Panc1 (cell line): ENCODE measurements around the gene FBXL22. TPM values are rescaled to one million over a fixed set of nuclear protein-coding genes. Genes with fewer than 3 reads are reported as not detected.
A peak's percentile ranks its signal among the peaks of the same experiment; 100 is the strongest.

Source experiments
- ATAC-seq: fragments of 200-7000 bp; cut with Tn5 transposase; 2 replicates; pipeline ENCODE4 v1.9.1; 2020; ENCODE audit warnings: mild to moderate bottlenecking, moderate library complexity
- BruUV-seq: library from RNA; stranded (reverse); fragments of 400-500 nt; replicated peaks from 2 replicates; lab custom pipeline; 2021; lab: Mats Ljungman, UMichigan
- CTCF ChIA-PET: fragments of 300-600 bp; sonication (Branson Sonifier 250); formaldehyde crosslinking; loops from one replicate; lab custom pipeline; 2022; ENCODE audit warnings: antibody characterized with exemption; lab: Charles Lee
- POLR2A ChIA-PET: fragments of 300-600 bp; sonication (Branson Sonifier 250); formaldehyde crosslinking; loops from one replicate; lab custom pipeline; 2022; ENCODE audit warnings: antibody characterized with exemption; lab: Charles Lee
- DNase-seq: peaks from one replicate; pipeline ENCODE4 v3.0.0-alpha.2; 2010; ENCODE audit warnings: low read depth, low spot score
- H3K27ac ChIP-seq: 2 replicates; pipeline ENCODE4 v1.5.1; 2011; ENCODE audit warnings: mild to moderate bottlenecking, low read length, inconsistent platforms
- H3K27me3 ChIP-seq: fragments of 200-500 bp; sonication (Bioruptor generic); 2 replicates; pipeline ENCODE4 v1.6.0; 2014; ENCODE audit warnings: low read length, inconsistent platforms; ENCODE audit not compliant: control insufficient read depth, insufficient read depth
- H3K36me3 ChIP-seq: fragments of 200-500 bp; sonication (Bioruptor generic); 2 replicates; pipeline ENCODE4 v1.5.1; 2014; ENCODE audit warnings: inconsistent platforms, mild to moderate bottlenecking, low read length, moderate library complexity; ENCODE audit not compliant: control insufficient read depth, insufficient read depth
- H3K4me1 ChIP-seq: 2 replicates; pipeline ENCODE4 v1.5.1; 2011; ENCODE audit warnings: inconsistent platforms, mild to moderate bottlenecking, low read length, moderate library complexity; ENCODE audit not compliant: control insufficient read depth, insufficient read depth
- H3K4me3 ChIP-seq, 2 experiments: 2 replicates each; pipeline ENCODE4 v1.5.1; 2011 to 2012; ENCODE audit warnings: low read depth in 2 of 2, low read length in 2 of 2, mild to moderate bottlenecking in 2 of 2, inconsistent platforms in 1 of 2, moderate library complexity in 1 of 2
- H3K9me3 ChIP-seq: fragments of 200-500 bp; sonication (Bioruptor generic); 2 replicates; pipeline ENCODE4 v1.5.1; 2014; ENCODE audit warnings: low read depth, mild to moderate bottlenecking, inconsistent platforms, low read length, moderate library complexity; ENCODE audit not compliant: control insufficient read depth, insufficient read depth
- POLR2AphosphoS5 ChIP-seq: IDR thresholded peaks from 2 replicates; pipeline ENCODE4 v1.6.1; 2012; ENCODE audit warnings: mild to moderate bottlenecking, low read depth, low read length, moderate library complexity
- SIN3A ChIP-seq: IDR thresholded peaks from 2 replicates; pipeline ENCODE4 v1.6.1; 2012; ENCODE audit warnings: low read depth, mild to moderate bottlenecking, low read length, moderate library complexity, borderline replicate concordance; ENCODE audit not compliant: insufficient read depth
- TCF7L2 ChIP-seq: IDR thresholded peaks from 2 replicates; pipeline ENCODE4 v1.6.1; 2011; ENCODE audit warnings: mild to moderate bottlenecking, low read depth, low read length, inconsistent platforms
- in situ Hi-C: cut with HindIII; loops from 2 replicates; pipeline ENCODE4 v1.10.0; 2016; ENCODE audit warnings: low sequenced_read_pairs, low pct_unique_long_range_greater_than_20kb
- intact Hi-C: fragments of 100-400 bp; cut with micrococcal nuclease; formaldehyde crosslinking; loops from one replicate; pipeline ENCODE4 v1.10.0; 2022; ENCODE audit not compliant: unreplicated experiment
- total RNA-seq: library from RNA; stranded (reverse); gene quantifications from one replicate; pipeline ENCODE4 v1.2.1, GENCODE V29; 2021; ENCODE audit not compliant: unreplicated experiment
- TF ChIP-seq, protein P1 (sequence below), 2 experiments: IDR thresholded peaks; 2 replicates each; pipeline ENCODE4 v1.6.1; 2011 to 2012; ENCODE audit warnings: low read depth in 2 of 2, control low read depth in 1 of 2, low read length in 1 of 2, mild to moderate bottlenecking in 1 of 2, moderate library complexity in 1 of 2; ENCODE audit not compliant: insufficient read depth in 1 of 2
- TF ChIP-seq, protein P2 (sequence below): fragments of 450-650 bp; IDR thresholded peaks from 2 replicates; pipeline ENCODE4 v1.5.1; 2017; ENCODE audit warnings: mild to moderate bottlenecking

FBXL22 gene
- total RNA-seq, 1 experiment from 2014 or later = 0.54 TPM

DNA sequence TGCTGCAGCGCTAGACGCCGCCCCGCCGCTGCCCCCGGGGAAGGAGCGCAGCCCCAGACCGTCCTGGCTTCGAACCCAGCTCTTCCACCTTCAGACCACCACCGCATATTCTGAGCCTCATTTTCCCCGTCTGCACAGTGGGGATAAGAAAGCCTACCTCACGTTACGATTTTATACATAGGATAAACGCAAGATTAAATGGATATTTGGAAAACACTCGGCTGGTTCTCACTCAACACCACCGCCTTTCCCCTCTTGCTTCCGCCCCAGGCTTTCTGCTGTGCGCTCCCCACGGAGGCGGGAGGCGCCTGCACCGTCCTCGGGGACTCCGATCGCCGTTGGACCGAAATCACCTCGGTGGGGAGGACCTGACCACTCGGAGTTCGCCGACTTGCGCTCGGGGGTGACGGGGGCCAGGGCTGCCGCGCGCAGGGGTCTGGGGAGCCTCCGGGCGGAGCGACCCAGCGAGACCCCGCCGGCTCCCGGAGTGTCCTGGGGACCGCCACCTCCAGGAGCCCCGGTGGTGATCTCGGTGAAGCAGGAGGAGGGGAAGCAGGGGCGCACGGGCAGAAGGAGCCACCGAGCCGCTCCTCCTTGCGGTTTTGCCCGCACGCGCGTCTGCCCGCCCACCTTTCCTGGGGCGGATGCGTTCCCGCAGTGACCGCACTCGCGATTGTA lies 4.0 kb downstream of the FBXL22 start:
- BruUV-seq = no TSS peak
- Histone ChIP-seq H3K27me3 (no peaks in the 10 kb centered on the region), H3K4me1 (peaks cover 16% of the 10 kb centered on the region), H3K4me3 (peak overlapping the region; percentile 73 to 94), H3K36me3 (no peaks in the 10 kb centered on the region), H3K27ac (peak overlapping the region; percentile 86), H3K9me3 (no peaks in the 10 kb centered on the region)
- POLR2A ChIA-PET = interaction anchor here (0.7 kb wide), 1 partner anchor 9 kb away, joined by 3 read pairs; no protein-coding TSS in a partner anchor
- ATAC-seq = peak; percentile 19
- in situ Hi-C loops (no loop called here), intact Hi-C loops (no loop called here)
- CTCF ChIA-PET = interaction anchor here (0.9 kb wide), 1 partner anchor 134 kb away, joined by 5 read pairs; no protein-coding TSS in a partner anchor
- no peak for DNase-seq
- no peak for TF ChIP-seq SIN3A
- TF ChIP-seq, protein P1, sequence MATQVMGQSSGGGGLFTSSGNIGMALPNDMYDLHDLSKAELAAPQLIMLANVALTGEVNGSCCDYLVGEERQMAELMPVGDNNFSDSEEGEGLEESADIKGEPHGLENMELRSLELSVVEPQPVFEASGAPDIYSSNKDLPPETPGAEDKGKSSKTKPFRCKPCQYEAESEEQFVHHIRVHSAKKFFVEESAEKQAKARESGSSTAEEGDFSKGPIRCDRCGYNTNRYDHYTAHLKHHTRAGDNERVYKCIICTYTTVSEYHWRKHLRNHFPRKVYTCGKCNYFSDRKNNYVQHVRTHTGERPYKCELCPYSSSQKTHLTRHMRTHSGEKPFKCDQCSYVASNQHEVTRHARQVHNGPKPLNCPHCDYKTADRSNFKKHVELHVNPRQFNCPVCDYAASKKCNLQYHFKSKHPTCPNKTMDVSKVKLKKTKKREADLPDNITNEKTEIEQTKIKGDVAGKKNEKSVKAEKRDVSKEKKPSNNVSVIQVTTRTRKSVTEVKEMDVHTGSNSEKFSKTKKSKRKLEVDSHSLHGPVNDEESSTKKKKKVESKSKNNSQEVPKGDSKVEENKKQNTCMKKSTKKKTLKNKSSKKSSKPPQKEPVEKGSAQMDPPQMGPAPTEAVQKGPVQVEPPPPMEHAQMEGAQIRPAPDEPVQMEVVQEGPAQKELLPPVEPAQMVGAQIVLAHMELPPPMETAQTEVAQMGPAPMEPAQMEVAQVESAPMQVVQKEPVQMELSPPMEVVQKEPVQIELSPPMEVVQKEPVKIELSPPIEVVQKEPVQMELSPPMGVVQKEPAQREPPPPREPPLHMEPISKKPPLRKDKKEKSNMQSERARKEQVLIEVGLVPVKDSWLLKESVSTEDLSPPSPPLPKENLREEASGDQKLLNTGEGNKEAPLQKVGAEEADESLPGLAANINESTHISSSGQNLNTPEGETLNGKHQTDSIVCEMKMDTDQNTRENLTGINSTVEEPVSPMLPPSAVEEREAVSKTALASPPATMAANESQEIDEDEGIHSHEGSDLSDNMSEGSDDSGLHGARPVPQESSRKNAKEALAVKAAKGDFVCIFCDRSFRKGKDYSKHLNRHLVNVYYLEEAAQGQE (IDR thresholded peaks at IDR 0.05; ENCODE audit: insufficient read depth in 1 of 2, low read depth in 2 of 2, low read length in 1 of 2) = no peak

DNA sequence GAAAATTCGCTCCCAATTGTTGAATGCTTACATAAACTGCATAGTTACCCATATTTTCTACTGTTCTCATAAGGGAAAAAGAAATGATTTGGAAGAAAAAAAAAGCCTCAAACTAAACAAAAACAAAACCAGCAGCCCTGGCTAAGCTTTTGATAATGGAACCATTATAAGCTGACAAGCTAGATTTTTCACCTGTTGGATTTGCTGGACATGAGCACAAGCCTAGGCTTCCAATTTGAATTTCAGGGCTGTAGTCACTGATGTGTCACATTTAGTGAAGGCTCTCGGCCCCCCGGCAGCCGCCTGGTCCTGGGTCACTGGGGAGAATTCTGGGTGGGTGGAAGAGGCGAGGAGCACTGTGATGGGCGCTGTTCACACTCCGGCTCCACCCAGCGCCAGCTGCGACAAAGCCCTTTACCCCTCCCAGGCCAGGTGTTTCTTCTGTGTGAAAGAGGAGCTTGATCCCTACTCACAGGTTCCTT lies 4.6 kb downstream of the FBXL22 start:
- in situ Hi-C loops = no loop called here
- Histone ChIP-seq H3K36me3 (no peaks in the 10 kb centered on the region), H3K27ac (peak overlapping the region; percentile 86), H3K27me3 (no peaks in the 10 kb centered on the region), H3K4me3 (peak overlapping the region; percentile 73 to 94), H3K9me3 (no peaks in the 10 kb centered on the region), H3K4me1 (peaks cover 16% of the 10 kb centered on the region)
- intact Hi-C loops = no loop called here
- POLR2A ChIA-PET = interaction anchor here (0.7 kb wide), 1 partner anchor 9 kb away, joined by 3 read pairs; no protein-coding TSS in a partner anchor
- TF ChIP-seq TCF7L2 (no peak), SIN3A (no peak), POLR2AphosphoS5 (no peak)
- TF ChIP-seq, protein P1 (IDR thresholded peaks at IDR 0.05; ENCODE audit: insufficient read depth in 1 of 2, low read depth in 2 of 2, low read length in 1 of 2) = no peak
- TF ChIP-seq, protein P2, sequence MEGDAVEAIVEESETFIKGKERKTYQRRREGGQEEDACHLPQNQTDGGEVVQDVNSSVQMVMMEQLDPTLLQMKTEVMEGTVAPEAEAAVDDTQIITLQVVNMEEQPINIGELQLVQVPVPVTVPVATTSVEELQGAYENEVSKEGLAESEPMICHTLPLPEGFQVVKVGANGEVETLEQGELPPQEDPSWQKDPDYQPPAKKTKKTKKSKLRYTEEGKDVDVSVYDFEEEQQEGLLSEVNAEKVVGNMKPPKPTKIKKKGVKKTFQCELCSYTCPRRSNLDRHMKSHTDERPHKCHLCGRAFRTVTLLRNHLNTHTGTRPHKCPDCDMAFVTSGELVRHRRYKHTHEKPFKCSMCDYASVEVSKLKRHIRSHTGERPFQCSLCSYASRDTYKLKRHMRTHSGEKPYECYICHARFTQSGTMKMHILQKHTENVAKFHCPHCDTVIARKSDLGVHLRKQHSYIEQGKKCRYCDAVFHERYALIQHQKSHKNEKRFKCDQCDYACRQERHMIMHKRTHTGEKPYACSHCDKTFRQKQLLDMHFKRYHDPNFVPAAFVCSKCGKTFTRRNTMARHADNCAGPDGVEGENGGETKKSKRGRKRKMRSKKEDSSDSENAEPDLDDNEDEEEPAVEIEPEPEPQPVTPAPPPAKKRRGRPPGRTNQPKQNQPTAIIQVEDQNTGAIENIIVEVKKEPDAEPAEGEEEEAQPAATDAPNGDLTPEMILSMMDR = no peak
- no peak for DNase-seq
- CTCF ChIA-PET = no interaction called here
- BruUV-seq = no TSS peak
- no peak for ATAC-seq
